ENCODE measurements around the gene CYP27C1. TPM values are rescaled to one million over a fixed set of nuclear protein-coding genes. Genes with fewer than 3 reads are reported as not detected.
"Not testable (repeated sequence)": the region's sequence is repeated elsewhere in the genome, so short reads cannot be mapped to it uniquely, and the experiment has no call there.

The CYP27C1 gene
- total RNA-seq, 1 donor from 2014 or later = not detected

DNA sequence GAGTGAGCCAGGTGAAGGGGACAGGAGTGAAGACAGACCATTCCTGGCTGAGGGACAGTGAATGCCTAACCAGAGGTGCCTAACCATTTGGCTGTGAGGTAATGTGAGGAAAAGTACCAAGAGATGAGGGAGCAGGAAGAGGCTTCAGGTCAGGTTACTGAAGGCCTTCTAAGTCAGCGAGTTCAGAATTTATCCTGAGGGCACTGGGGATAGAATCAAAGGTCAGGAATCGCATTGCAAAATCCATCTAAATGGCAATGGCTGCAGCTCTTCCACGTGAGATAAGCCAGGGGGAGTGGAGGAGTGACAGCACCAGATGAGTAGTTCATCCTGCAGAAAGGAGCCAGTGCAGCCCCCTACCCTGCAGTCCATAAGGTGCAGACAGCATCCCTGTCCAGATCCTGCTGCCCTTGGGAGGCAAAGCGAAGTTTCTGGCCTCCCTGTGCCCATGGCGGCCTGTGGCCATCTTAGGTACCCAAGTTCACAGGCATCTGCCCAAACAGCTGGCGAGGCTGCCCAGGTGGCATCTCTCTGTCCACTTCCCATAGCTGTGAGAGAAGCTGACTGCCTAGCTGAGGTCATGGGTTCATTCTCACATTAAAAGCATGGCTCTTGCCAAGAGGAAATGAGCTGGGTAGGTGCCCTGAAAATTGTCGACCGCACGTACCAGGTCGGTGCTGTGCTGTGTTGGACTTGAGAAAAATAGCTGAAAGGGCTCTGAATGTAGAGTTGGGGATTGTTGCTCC, 49.5 kb downstream of the CYP27C1 start:
- no peaks in the 10 kb centered on the region for H3K36me3 Mint-ChIP-seq (ENCODE audit: low read depth)
- no peak for DNase-seq (ENCODE audit: low spot score)
- H3K4me3 Mint-ChIP-seq = no peak overlapping the region
- H3K9me3 Mint-ChIP-seq = no peaks in the 10 kb centered on the region
- no peak overlapping the region for H3K27ac Mint-ChIP-seq
- H3K4me1 Mint-ChIP-seq (ENCODE audit: low read depth) = no peaks in the 10 kb centered on the region
- intact Hi-C loops (cut with micrococcal nuclease) = no loop called here
- no peaks in the 10 kb centered on the region for H3K27me3 Mint-ChIP-seq (ENCODE audit: insufficient read depth)

DNA sequence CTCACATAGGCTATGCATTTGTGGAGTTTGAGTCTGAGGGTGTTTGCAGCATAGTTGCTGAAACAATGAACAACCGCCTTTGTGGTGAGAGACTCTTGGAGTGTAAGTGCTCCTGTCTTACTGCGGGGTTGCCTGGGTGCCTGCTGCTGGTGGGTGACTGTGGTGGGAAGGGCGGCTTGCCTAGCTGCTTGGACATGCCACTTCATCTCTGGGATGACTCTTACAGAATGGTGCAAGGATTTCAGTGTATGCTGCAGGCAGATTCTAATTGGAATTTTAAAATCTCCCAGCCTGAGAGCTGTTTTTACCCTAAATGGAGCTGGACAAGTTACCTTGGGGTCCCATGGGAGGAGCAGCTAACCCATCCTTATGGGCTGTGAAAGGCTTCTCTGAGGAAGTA, 50.1 kb downstream of the CYP27C1 start:
- no peak overlapping the region for H3K27ac Mint-ChIP-seq
- no peaks in the 10 kb centered on the region for H3K4me1 Mint-ChIP-seq (ENCODE audit: low read depth)
- H3K4me3 Mint-ChIP-seq = no peak overlapping the region
- no peaks in the 10 kb centered on the region for H3K36me3 Mint-ChIP-seq (ENCODE audit: low read depth)
- H3K27me3 Mint-ChIP-seq (ENCODE audit: insufficient read depth) = no peaks in the 10 kb centered on the region
- no peaks in the 10 kb centered on the region for H3K9me3 Mint-ChIP-seq
- intact Hi-C loops (cut with micrococcal nuclease) = no loop called here
- no peak for DNase-seq (ENCODE audit: low spot score)

DNA sequence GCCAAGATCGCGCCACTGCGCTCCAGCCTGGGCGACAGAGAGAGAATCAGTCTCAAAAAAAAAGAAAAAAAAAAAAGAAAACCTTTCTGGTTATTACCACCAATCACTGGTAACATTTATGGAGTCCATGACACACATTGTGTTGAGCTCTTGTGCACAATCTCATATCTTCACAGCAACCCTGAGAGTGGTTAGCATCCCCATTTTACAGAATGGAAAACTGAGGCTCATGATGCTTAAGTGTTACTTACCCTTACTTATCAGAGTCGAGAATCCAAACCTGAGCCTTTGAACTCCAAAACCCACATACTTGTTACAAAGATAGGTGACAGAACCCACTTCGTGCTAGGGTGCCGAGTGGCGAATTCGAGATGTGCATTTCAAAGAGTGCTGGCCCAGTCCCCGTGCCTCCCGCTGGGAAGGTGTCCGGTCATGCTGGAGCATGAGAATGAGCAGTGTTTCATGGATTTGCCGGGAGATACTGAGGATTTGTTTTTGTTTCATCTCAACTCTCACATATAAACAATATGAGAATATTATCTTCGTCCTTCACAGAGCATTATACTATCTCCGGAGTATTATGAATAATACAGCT, 50.9 kb downstream of the CYP27C1 start:
- intact Hi-C loops (cut with micrococcal nuclease) = no loop called here
- Mint-ChIP-seq H3K36me3 (ENCODE audit: low read depth) (no peaks in the 10 kb centered on the region), H3K27ac (no peak overlapping the region), H3K4me1 (ENCODE audit: low read depth) (no peaks in the 10 kb centered on the region), H3K9me3 (no peaks in the 10 kb centered on the region), H3K27me3 (ENCODE audit: insufficient read depth) (no peaks in the 10 kb centered on the region), H3K4me3 (no peak overlapping the region)
- DNase-seq (ENCODE audit: low spot score) = no peak

DNA sequence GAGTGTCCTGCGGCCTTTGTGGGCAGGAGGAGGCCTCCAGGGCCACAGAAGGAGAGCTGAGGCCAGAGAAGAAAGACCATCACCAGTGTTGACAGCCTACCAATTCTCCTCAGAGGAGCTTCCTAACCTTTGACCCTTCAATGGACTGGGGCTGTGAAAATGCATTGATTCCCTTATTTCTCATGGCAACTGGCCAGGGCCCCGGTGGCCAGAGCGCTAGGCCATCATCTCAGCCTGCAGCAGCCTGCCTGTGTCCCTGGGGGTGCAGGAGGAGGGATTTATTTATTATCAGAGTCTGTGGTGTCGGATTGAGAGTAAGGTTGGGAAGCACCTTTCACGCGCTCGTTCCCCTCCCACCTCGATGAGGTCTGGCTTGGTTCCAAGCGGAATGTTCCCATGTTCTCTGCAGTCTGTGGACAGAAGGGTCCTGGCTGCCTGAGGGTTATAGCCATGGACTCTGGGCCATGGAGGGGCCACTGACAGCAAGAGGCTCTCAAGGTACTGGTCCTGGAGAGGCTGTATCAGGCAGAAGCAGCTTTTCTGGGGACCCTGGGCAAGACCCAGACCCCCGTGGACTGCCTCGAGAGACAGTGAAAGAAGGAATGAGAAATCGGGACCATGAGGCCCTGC, 53.8 kb downstream of the CYP27C1 start:
- Mint-ChIP-seq H3K4me3 (no peak overlapping the region), H3K36me3 (ENCODE audit: low read depth) (no peaks in the 10 kb centered on the region), H3K4me1 (ENCODE audit: low read depth) (no peaks in the 10 kb centered on the region), H3K9me3 (no peaks in the 10 kb centered on the region), H3K27ac (no peak overlapping the region), H3K27me3 (ENCODE audit: insufficient read depth) (no peaks in the 10 kb centered on the region)
- intact Hi-C loops (cut with micrococcal nuclease) = no loop called here
- no peak for DNase-seq (ENCODE audit: low spot score)

DNA sequence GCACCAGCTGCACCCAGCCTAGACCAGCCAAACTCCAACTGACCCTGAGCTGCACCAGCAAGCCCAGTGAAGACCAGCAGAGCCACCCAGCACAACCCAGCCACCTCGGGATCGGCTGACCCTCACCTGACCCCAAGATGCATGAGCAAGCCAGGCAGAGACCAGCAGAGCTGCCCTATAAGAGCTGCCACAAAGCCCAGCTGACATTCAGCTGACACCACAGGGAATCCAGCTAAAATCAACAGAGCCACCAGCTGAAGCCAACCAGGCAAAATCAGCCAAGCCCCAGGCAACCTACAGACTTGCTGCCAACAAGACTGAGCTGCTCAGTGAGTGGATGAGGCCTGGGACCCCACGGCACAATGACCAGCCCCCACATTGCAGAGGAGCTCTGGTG, 54.6 kb downstream of the CYP27C1 start:
- no peaks in the 10 kb centered on the region for H3K9me3 Mint-ChIP-seq
- no peaks in the 10 kb centered on the region for H3K4me1 Mint-ChIP-seq (ENCODE audit: low read depth)
- H3K27ac Mint-ChIP-seq = no peak overlapping the region
- no peak for DNase-seq (ENCODE audit: low spot score)
- no peak overlapping the region for H3K4me3 Mint-ChIP-seq
- no peaks in the 10 kb centered on the region for H3K36me3 Mint-ChIP-seq (ENCODE audit: low read depth)
- intact Hi-C loops (cut with micrococcal nuclease) = no loop called here
- no peaks in the 10 kb centered on the region for H3K27me3 Mint-ChIP-seq (ENCODE audit: insufficient read depth)

DNA sequence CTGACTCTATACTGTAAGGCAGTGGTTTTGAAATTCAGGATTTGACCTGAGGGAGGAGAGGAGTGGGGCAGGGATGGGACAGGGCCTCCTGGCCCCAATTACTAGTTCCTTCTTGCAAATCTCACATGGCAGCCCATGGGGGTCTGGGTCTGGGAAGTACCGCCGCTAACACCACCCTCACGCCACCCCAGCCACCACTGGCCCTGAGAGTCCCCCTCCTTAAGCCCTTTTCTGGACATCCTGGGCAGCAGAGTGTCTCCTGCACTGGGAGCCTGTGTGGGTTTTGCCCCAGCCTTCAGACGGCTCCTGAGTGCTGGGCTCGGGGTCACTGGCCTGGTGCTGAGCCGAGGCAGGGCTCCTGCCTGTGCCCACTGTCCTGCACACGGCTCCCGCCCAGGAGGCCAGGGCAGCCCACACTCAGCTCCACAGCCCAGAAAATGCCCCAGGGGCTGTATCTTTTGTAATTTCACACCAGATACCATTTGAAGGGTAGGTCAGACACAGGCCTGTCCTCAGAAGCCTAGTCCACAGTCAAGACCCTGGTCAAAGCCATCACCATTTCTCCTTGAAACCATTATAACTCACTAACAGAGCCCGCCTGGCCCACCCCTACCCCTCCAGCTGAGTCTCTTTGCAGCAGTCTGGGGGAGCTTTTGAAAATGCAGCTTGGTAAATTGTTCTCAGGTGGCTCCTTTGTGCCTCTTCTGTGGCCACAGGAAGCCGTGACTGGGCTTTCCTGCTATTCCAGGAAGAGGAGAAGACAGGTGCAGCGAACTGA, 55.1 kb downstream of the CYP27C1 start:
- H3K9me3 Mint-ChIP-seq = no peaks in the 10 kb centered on the region
- H3K27ac Mint-ChIP-seq = no peak overlapping the region
- no peak overlapping the region for H3K4me3 Mint-ChIP-seq
- DNase-seq (ENCODE audit: low spot score) = no peak
- H3K27me3 Mint-ChIP-seq (ENCODE audit: insufficient read depth) = no peaks in the 10 kb centered on the region
- H3K36me3 Mint-ChIP-seq (ENCODE audit: low read depth) = no peaks in the 10 kb centered on the region
- intact Hi-C loops (cut with micrococcal nuclease) = no loop called here
- no peaks in the 10 kb centered on the region for H3K4me1 Mint-ChIP-seq (ENCODE audit: low read depth)

DNA sequence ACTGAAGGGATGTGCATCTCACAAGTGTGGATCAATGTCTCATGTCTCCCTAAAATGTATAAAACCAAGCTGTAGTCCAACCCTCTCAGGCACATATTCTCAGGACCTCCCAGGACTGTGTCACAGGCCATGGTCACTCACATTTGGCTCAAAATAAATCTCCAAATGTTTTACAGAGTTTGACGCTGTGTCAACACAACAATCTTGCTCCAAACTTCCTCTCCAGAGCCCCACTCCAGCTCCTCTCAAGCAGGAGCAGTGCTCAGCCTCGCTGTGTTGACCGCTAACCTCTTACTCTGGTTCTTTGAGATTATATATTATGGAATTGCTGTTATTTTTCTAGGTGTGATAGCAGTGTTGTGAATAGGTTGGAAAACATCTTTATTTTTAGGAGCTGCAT, 56.2 kb downstream of the CYP27C1 start:
- H3K27me3 Mint-ChIP-seq (ENCODE audit: insufficient read depth) = peaks cover 7% of the 10 kb centered on the region

DNA sequence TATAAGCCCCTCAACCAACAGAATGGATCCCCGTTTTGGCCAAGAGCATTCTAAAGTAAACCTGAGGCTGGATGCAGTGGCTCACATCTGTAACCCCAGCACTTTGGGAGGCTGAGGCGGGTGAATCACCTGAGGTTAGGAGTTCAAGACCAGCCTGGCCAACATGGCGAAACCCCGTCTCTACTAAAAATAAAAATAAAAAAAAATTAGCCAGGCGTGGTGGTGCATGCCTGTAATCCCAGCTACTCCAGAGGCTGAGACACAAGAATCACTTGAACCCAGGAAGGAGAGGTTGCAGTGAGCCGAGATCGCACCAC, 57.1 kb downstream of the CYP27C1 start:
- H3K4me3 Mint-ChIP-seq; H3K27ac Mint-ChIP-seq; H3K9me3 Mint-ChIP-seq; DNase-seq (ENCODE audit: low spot score); H3K27me3 Mint-ChIP-seq (ENCODE audit: insufficient read depth); H3K36me3 Mint-ChIP-seq (ENCODE audit: low read depth); H3K4me1 Mint-ChIP-seq (ENCODE audit: low read depth); intact Hi-C loops (cut with micrococcal nuclease): not testable (repeated sequence)

More for the DNA sequence above, 56.2 kb downstream of the CYP27C1 start:
- Mint-ChIP-seq H3K36me3 (ENCODE audit: low read depth) (no peaks in the 10 kb centered on the region), H3K4me1 (ENCODE audit: low read depth) (no peaks in the 10 kb centered on the region), H3K27ac (no peak overlapping the region), H3K9me3 (no peaks in the 10 kb centered on the region), H3K4me3 (no peak overlapping the region)
- no peak for DNase-seq (ENCODE audit: low spot score)
- intact Hi-C loops (cut with micrococcal nuclease) = no loop called here

DNA sequence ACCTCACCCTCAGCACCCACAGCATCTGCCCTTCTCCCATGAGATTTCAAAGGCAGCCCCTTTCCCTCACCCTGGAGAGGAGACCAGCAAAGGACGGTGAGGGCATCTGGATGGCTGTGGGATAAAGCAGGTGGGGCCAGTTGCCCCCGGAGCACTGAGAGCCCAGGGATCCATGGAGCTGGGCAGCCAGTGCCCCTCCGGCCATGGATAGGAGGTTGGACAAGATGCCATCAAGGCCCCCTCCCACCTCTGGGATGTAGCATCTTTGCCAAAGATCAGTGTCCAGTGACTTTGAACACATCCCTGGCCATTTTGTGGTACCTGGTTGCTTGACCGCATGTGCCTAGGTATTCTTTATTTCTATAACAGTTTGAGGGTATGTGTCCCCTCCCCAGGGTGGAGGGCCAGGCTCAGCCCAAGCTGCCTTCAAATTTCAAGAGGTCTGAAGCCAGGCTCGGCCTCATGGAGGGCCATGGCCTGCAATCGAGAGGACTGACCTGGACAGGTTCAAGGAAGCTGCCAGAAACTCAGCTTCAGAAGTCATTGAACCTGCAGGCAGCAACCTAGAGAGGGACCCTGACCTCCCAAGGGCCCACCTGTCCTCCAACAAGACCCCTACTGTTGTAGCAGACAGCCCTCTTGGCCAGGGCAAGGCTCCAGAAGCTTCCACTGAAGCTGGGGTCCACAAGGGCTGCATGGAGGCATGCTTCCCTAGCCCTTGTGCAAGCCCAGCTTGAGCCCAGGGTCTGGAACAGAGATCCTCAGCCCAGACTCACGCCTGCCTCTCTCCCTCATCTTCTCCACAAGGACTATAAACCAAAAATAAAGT, 57.6 kb downstream of the CYP27C1 start:
- intact Hi-C loops (cut with micrococcal nuclease) = no loop called here
- peaks cover 7% of the 10 kb centered on the region for H3K27me3 Mint-ChIP-seq (ENCODE audit: insufficient read depth)
- H3K36me3 Mint-ChIP-seq (ENCODE audit: low read depth) = no peaks in the 10 kb centered on the region
- no peak for DNase-seq (ENCODE audit: low spot score)
- no peak overlapping the region for H3K27ac Mint-ChIP-seq
- no peaks in the 10 kb centered on the region for H3K4me1 Mint-ChIP-seq (ENCODE audit: low read depth)
- no peak overlapping the region for H3K4me3 Mint-ChIP-seq
- no peaks in the 10 kb centered on the region for H3K9me3 Mint-ChIP-seq

DNA sequence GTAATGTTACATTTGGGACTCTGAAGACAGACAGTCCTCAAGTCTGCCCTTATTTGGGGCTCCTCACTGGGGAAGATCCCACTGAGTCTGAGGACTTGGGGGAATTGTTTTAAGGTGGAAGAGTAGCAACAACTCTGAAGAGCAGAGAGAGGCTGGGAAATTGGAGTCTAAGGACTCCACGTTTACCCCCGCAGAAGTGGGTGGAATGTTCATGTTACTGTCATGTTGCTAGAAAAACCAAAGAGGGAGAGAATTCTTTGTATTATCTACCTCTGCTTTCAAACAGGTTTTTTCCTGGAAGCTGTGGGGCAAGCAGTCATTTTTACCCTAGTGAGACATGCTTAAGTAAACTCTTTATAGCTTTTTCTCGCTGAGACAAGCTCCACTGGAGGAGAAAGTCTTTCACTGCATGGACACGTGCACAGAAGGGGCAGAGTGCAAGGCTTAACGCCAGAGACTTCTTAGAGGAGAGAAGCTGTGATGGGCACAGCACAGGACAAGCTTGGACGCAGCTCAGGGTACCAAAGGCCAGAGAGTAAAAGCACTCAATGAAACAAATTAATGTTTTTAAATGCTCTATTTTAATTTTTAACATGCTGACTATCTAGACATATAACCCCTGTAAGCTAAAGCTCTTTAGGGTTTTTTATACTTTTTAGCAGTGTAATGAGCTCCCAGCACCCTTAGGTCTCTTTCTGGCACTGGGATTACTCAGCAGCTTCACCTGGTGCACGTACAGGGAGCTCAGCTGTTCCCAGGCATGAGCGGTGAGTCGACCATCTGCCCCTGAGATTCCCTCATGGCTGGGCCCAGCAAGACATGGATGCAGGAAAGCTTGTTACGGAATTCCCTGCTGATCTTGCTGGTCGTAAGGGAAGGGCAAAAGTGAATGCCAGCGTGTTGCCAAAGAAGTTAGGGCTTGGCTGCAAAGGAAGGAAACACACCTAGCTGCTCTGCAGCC, 58.6 kb downstream of the CYP27C1 start:
- no peak for DNase-seq (ENCODE audit: low spot score)
- H3K36me3 Mint-ChIP-seq (ENCODE audit: low read depth) = no peaks in the 10 kb centered on the region
- H3K27ac Mint-ChIP-seq = no peak overlapping the region
- H3K4me3 Mint-ChIP-seq = no peak overlapping the region
- peaks cover 7% of the 10 kb centered on the region for H3K27me3 Mint-ChIP-seq (ENCODE audit: insufficient read depth)
- intact Hi-C loops (cut with micrococcal nuclease) = no loop called here
- no peaks in the 10 kb centered on the region for H3K4me1 Mint-ChIP-seq (ENCODE audit: low read depth)
- H3K9me3 Mint-ChIP-seq = no peaks in the 10 kb centered on the region

DNA sequence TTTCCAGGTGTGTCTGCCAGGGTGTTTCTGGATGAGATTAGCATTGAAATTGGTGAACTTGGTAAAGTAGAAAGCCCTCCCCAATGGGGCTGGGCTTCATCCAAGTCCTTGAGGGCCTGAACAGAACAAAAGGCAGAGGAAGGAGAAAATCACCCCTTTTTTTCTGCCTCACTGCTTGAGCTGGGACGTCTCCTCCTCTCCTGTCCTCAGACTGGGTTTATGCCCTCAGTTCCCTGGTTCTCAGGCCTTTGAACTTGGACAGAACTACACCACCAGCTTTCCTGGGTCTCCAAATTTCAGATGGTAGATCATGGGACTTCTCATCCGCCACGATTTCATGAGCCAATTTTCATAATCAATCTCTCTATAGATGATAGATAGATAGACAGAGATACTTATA, 59.4 kb downstream of the CYP27C1 start:
- no peak for DNase-seq (ENCODE audit: low spot score)
- H3K4me1 Mint-ChIP-seq (ENCODE audit: low read depth) = no peaks in the 10 kb centered on the region
- H3K36me3 Mint-ChIP-seq (ENCODE audit: low read depth) = no peaks in the 10 kb centered on the region
- no peak overlapping the region for H3K27ac Mint-ChIP-seq
- H3K4me3 Mint-ChIP-seq = no peak overlapping the region
- H3K27me3 Mint-ChIP-seq (ENCODE audit: insufficient read depth) = peaks cover 7% of the 10 kb centered on the region
- no peaks in the 10 kb centered on the region for H3K9me3 Mint-ChIP-seq
- intact Hi-C loops (cut with micrococcal nuclease) = no loop called here

DNA sequence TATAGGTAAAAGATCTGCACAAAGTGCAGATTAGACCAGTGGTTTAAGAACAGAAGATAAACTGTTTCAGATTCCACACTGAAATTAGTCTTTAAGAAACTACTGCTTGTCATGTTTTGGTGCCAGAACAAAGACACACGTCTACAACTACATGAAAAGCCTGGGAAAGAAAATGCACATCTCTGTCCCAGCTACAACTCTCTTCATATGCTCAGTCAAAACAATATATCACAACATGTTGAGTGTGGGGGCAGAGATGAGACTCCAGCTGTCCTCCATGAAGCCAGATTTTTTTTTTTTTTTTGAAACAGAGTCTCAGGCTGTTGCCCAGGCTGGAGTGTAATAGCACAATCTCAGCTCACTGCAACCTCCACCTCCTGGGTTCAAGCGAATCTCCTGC, 60.6 kb downstream of the CYP27C1 start:
- Mint-ChIP-seq H3K9me3 (no peaks in the 10 kb centered on the region), H3K4me1 (ENCODE audit: low read depth) (no peaks in the 10 kb centered on the region), H3K4me3 (no peak overlapping the region), H3K27ac (no peak overlapping the region), H3K36me3 (ENCODE audit: low read depth) (no peaks in the 10 kb centered on the region), H3K27me3 (ENCODE audit: insufficient read depth) (peaks cover 10% of the 10 kb centered on the region)
- DNase-seq (ENCODE audit: low spot score) = no peak
- intact Hi-C loops (cut with micrococcal nuclease) = no loop called here
